Measurements from ENCODE around the gene DCP1B.
A peak's percentile ranks its signal among the peaks of the same experiment; 100 is the strongest.

DCP1B gene

GRCh38 chr12:2004113-2004929, at the start of gene DCP1B:
Gene DCP1B (minus strand): TSS chr12:2004457. CDS start chr12:2004431, 26 bp downstream.
- DNase-seq, result peak; percentile 96

GRCh38 chr12:2053691-2054090, 49.4 kb upstream of the DCP1B start:
- DNase-seq, result peak; percentile 51

GRCh38 chr12:2052826-2053678, 48.8 kb upstream of the DCP1B start, which contains the start of gene CACNA1C:
Gene CACNA1C (plus strand): TSS chr12:2052987. CDS start chr12:2053563, 576 bp downstream.
- peak; percentile 71 for DNase-seq

GRCh38 chr12:2051700-2052621, 47.7 kb upstream of the DCP1B start:
- no peak for DNase-seq

GRCh38 chr12:2049604-2050540, 45.6 kb upstream of the DCP1B start:
- peak; percentile 69 for DNase-seq

GRCh38 chr12:2047752-2048151, 43.5 kb upstream of the DCP1B start:
- DNase-seq, result no peak

GRCh38 chr12:2046957-2047356, 42.7 kb upstream of the DCP1B start:
- DNase-seq, result no peak

GRCh38 chr12:2044165-2044564, 39.9 kb upstream of the DCP1B start:
- no peak for DNase-seq

GRCh38 chr12:2043054-2043453, 38.8 kb upstream of the DCP1B start:
- no peak for DNase-seq

- DNase-seq, result no peak
These were observed 34.8 kb upstream of the DCP1B start for GRCh38 chr12:2039034-2039433.

- no peak for DNase-seq
These were observed 31.3 kb upstream of the DCP1B start for GRCh38 chr12:2035431-2036055.

GRCh38 chr12:2034633-2035430, 30.6 kb upstream of the DCP1B start:
- DNase-seq, result peak; percentile 70

GRCh38 chr12:2032506-2032905, 28.2 kb upstream of the DCP1B start:
- no peak for DNase-seq

GRCh38 chr12:2029851-2030250, 25.6 kb upstream of the DCP1B start:
- no peak for DNase-seq

- DNase-seq, result no peak
These were observed 23.1 kb upstream of the DCP1B start for GRCh38 chr12:2027351-2027750.

- no peak for DNase-seq
These were observed 19.1 kb upstream of the DCP1B start for GRCh38 chr12:2023365-2023764.

GRCh38 chr12:2020511-2020910, 16.3 kb upstream of the DCP1B start:
- DNase-seq, result no peak

GRCh38 chr12:2019126-2019525, 14.9 kb upstream of the DCP1B start:
- DNase-seq, result no peak

- DNase-seq, result no peak
These were observed 14.1 kb upstream of the DCP1B start for GRCh38 chr12:2018391-2018790.
